KMS-11 (cell line): ENCODE measurements around the gene PLCB2.

Experiments used
- H2AFZ ChIP-seq: fragments of 200-600 bp; sonication (generic); 2 replicates; pipeline ENCODE4 v1.6.1; 2016; ENCODE audit warnings: antibody characterized with exemption, mixed run types, low read depth
- H3K27ac ChIP-seq: fragments of 200-600 bp; sonication (generic); 2 replicates; pipeline ENCODE4 v1.6.1; 2016; ENCODE audit warnings: mild to moderate bottlenecking, mixed run types
- H3K27me3 ChIP-seq: fragments of 200-600 bp; sonication (generic); 2 replicates; pipeline ENCODE4 v1.6.1; 2017; ENCODE audit warnings: mild to moderate bottlenecking, low read depth, mixed run types, moderate library complexity; ENCODE audit not compliant: insufficient read depth
- H3K36me3 ChIP-seq: fragments of 200-600 bp; sonication (generic); 2 replicates; pipeline ENCODE4 v1.6.1; 2017; ENCODE audit warnings: mild to moderate bottlenecking, mixed run types; ENCODE audit not compliant: insufficient read depth
- H3K4me1 ChIP-seq: fragments of 200-600 bp; sonication (generic); 2 replicates; pipeline ENCODE4 v1.6.1; 2016; ENCODE audit warnings: mild to moderate bottlenecking, low read depth, mixed run types; ENCODE audit not compliant: poor library complexity, severe bottlenecking
- H3K4me2 ChIP-seq: fragments of 200-600 bp; sonication (generic); 2 replicates; pipeline ENCODE4 v1.7.0; 2016; ENCODE audit warnings: mild to moderate bottlenecking, mixed run types
- H3K4me3 ChIP-seq: fragments of 200-600 bp; sonication (generic); IDR thresholded peaks from 2 replicates; pipeline ENCODE4 v1.6.1; 2017; ENCODE audit warnings: low read depth, low read length, mixed read lengths; ENCODE audit not compliant: insufficient read depth
- H3K79me2 ChIP-seq: fragments of 200-600 bp; sonication (generic); 2 replicates; pipeline ENCODE4 v1.6.1; 2016; ENCODE audit warnings: low read depth, mixed run types; ENCODE audit not compliant: insufficient read depth
- H3K9ac ChIP-seq: fragments of 200-600 bp; sonication (generic); 2 replicates; pipeline ENCODE4 v1.6.1; 2016; ENCODE audit warnings: mild to moderate bottlenecking, mixed run types
- H4K20me1 ChIP-seq: fragments of 200-600 bp; sonication (generic); 2 replicates; pipeline ENCODE4 v1.6.1; 2016; ENCODE audit warnings: mild to moderate bottlenecking, mixed run types; ENCODE audit not compliant: insufficient read depth
- TF ChIP-seq, protein P1 (sequence below): fragments of 200-600 bp; sonication (generic); conservative IDR thresholded peaks from 2 replicates; pipeline ENCODE4 v1.6.1; 2017; ENCODE audit warnings: low read depth, mild to moderate bottlenecking, antibody characterized with exemption, low read length, moderate library complexity, mixed read lengths

Gene PLCB2

DNA sequence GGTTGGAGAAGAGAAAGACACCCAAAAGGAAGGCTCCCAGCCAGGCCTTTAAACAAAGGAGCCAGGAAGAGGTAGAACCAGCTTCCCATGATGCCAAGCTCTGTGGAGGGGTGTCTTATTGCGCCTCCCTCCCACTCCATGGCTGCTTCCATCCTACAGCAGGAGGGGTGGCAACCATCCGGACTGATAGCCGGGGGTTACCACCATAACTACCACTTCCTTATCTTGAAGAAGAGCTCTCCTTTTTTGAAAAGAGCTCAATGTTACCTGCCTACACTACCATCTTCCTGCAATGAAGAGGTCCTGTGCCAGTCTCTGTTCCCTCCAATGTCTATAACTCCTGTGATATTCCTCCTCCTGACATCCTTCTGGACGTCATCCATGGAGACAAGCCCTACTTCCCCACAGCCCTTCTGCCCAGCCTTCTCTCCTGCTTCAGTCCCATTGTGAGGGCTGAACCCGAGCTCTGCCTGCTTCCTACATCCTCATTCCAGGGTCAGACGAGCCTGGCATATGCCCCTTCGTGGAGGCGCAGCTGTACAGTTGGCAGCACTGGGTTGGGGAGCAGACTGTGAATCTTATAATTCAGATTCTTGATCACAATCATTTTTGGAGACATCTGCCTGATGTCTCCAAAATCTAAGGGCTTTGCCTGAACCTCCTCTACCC lies 24.5 kb upstream of the PLCB2 start:
- Histone ChIP-seq H3K27me3 (no peaks in the 10 kb centered on the region), H4K20me1 (no peaks in the 10 kb centered on the region), H2AFZ (no peak overlapping the region), H3K4me3 (no peak overlapping the region), H3K36me3 (no peaks in the 10 kb centered on the region), H3K4me1 (peaks cover 49% of the 10 kb centered on the region), H3K79me2 (peaks cover under 1% of the 10 kb centered on the region; the same call in 1 of the 2 replicates), H3K27ac (no peak overlapping the region), H3K9ac (no peak overlapping the region), H3K4me2 (no peak overlapping the region)
- TF ChIP-seq, protein P1, sequence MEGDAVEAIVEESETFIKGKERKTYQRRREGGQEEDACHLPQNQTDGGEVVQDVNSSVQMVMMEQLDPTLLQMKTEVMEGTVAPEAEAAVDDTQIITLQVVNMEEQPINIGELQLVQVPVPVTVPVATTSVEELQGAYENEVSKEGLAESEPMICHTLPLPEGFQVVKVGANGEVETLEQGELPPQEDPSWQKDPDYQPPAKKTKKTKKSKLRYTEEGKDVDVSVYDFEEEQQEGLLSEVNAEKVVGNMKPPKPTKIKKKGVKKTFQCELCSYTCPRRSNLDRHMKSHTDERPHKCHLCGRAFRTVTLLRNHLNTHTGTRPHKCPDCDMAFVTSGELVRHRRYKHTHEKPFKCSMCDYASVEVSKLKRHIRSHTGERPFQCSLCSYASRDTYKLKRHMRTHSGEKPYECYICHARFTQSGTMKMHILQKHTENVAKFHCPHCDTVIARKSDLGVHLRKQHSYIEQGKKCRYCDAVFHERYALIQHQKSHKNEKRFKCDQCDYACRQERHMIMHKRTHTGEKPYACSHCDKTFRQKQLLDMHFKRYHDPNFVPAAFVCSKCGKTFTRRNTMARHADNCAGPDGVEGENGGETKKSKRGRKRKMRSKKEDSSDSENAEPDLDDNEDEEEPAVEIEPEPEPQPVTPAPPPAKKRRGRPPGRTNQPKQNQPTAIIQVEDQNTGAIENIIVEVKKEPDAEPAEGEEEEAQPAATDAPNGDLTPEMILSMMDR: no peak

DNA sequence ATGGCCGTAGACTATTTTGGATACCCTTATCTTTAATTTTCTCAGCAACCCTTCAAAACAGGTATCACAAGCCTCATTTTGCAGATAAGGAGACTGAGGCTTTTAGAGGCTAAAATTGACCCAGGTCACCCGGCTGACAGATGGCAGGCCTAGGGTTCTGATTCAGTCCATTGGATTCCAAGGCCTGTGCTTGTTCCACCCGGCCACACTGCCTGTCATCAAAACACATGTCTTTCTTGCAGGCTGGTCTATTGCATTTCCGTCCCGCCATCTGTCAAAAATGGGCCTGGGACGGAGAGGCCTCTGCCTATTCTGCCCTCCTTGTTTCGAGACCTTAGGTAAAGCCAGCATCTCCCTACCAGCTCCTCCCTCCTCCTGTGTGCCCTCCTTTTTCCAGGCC lies 23.9 kb upstream of the PLCB2 start:
- H3K27ac ChIP-seq: no peak overlapping the region
- no peak overlapping the region for H3K4me2 ChIP-seq
- H3K9ac ChIP-seq: no peak overlapping the region
- H3K4me3 ChIP-seq: no peak overlapping the region
- no peaks in the 10 kb centered on the region for H3K27me3 ChIP-seq
- peaks cover 49% of the 10 kb centered on the region for H3K4me1 ChIP-seq
- H3K36me3 ChIP-seq: no peaks in the 10 kb centered on the region
- H4K20me1 ChIP-seq: no peaks in the 10 kb centered on the region
- TF ChIP-seq, protein P1: no peak
- peaks cover 6% of the 10 kb centered on the region; the same call in 1 of the 2 replicates for H3K79me2 ChIP-seq
- no peak overlapping the region for H2AFZ ChIP-seq

DNA sequence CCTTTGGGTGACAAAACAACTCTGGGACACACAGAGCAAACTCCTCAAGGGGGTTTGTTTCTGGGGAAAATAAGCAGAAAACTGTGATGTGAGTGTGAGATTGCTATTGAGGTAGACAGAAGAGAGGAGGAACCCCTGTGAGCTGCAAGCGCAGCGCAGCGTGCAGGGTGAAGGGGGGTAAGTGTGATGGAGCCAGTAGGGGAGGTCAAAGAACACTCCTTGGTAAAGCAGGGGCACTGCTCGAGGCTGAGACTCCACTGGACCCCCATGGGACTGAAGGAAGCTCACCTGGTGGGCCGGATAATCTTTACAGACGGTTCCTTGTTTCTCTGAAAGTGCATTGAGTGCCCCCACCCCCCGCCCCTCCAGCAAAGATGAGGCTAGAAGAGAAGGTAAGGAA lies 23.3 kb upstream of the PLCB2 start:
- H3K79me2 ChIP-seq: peaks cover 12% of the 10 kb centered on the region; the same call in 1 of the 2 replicates
- H3K27me3 ChIP-seq: no peaks in the 10 kb centered on the region
- no peak overlapping the region for H3K4me2 ChIP-seq
- peak overlapping the region; percentile 97; the same call in 1 of the 2 replicates for H3K27ac ChIP-seq
- no peaks in the 10 kb centered on the region for H3K36me3 ChIP-seq
- H3K9ac ChIP-seq: no peak overlapping the region
- no peak overlapping the region for H2AFZ ChIP-seq
- H4K20me1 ChIP-seq: no peaks in the 10 kb centered on the region
- TF ChIP-seq, protein P1: no peak
- H3K4me3 ChIP-seq: no peak overlapping the region
- H3K4me1 ChIP-seq: peaks cover 49% of the 10 kb centered on the region

DNA sequence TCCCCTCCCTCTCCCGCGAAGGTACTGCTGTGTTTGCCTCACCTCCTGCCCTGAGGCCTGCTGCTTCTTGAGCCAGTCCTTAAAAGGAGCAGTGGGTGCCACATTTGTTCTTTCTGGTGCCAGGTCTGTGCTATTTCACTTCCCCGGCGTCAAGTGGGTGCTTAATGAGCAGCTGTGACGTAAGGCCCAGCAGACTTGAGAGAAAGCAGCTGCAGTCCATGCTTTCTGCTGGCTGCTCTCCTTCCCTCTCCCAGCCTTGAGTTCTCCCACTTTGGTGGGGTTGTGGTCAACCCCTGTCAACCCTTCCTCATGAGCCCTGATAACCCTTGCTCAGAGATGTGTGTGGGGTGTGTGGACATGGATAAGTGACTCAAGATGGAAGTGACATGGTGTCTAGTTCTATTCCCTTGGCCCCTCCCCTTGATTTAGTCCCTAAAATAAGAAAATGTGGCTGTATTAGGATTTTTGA lies 22.7 kb upstream of the PLCB2 start:
- Histone ChIP-seq H3K4me3 (no peak overlapping the region), H3K9ac (no peak overlapping the region), H2AFZ (no peak overlapping the region), H3K27me3 (no peaks in the 10 kb centered on the region), H3K4me1 (peaks cover 56% of the 10 kb centered on the region), H3K27ac (peak overlapping the region; percentile 97; the same call in 1 of the 2 replicates), H3K4me2 (peak overlapping the region; percentile 99; the same call in 1 of the 2 replicates), H3K79me2 (peaks cover 18% of the 10 kb centered on the region), H3K36me3 (no peaks in the 10 kb centered on the region), H4K20me1 (no peaks in the 10 kb centered on the region)
- TF ChIP-seq, protein P1: no peak
